Fibroblast of pulmonary artery (primary cell): ENCODE data around the gene TEKT2.

Experiments used
- DNase-seq: peaks from one replicate; pipeline ENCODE4 v3.0.0-alpha.2; 2010; ENCODE audit warnings: low read depth
- H3K4me3 ChIP-seq: replicated peaks from 2 replicates; pipeline ENCODE4 v1.5.1; 2011; ENCODE audit warnings: low read depth, mild to moderate bottlenecking, control low read depth, low read length, moderate library complexity
- TF ChIP-seq, protein P1 (sequence below): IDR thresholded peaks from 2 replicates; pipeline ENCODE4 v1.5.1; 2011; ENCODE audit warnings: mild to moderate bottlenecking, control low read depth, low read length, inconsistent platforms; ENCODE audit errors: missing control alignments

TEKT2 gene

DNA sequence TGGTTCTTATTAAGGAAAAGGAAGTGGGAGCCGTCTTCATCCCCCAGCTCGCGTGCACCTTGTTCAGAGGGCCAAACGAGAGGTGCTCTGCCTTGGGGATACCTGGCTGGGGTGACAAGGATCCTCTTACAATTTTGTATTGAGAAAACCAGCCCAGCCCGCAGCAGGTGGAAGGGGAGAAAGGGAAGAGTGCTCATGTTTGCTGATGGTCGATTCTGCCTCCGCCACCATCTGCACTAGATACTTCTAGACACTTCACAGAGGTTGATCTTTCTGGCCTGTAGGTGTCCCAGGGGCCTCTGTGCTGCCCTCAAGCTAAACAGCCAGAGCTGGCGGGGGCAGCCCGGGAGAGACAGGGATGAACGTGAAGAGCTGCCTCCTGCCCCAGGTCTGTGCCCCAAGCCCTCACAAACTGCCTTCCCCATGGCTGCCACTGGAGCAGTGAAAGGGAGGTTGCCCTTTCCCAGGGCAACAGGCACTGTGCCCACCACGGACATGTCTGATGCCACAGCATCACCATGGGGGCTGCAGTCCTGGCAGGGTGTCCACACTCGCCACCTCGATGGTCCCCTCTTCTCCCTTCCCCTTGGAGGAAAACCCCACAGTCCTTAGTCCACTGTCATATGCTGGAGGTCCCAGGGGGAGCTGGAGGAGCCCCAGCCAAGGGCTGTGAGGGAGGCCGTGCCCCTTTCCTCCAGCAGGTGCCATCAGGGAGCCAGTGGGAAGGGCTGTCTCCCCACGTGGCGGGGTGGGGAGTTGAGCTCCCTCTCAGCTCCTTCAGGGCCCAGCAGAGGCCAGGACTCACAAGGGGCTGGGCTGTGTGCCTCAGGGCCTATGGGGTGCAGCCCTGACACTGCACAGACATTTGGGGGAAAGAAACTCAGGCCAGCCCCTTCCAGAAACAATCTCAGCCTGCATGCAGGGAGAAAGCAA, 12.9 kb downstream of the TEKT2 start:
- no peak overlapping the region for H3K4me3 ChIP-seq
- TF ChIP-seq, protein P1, sequence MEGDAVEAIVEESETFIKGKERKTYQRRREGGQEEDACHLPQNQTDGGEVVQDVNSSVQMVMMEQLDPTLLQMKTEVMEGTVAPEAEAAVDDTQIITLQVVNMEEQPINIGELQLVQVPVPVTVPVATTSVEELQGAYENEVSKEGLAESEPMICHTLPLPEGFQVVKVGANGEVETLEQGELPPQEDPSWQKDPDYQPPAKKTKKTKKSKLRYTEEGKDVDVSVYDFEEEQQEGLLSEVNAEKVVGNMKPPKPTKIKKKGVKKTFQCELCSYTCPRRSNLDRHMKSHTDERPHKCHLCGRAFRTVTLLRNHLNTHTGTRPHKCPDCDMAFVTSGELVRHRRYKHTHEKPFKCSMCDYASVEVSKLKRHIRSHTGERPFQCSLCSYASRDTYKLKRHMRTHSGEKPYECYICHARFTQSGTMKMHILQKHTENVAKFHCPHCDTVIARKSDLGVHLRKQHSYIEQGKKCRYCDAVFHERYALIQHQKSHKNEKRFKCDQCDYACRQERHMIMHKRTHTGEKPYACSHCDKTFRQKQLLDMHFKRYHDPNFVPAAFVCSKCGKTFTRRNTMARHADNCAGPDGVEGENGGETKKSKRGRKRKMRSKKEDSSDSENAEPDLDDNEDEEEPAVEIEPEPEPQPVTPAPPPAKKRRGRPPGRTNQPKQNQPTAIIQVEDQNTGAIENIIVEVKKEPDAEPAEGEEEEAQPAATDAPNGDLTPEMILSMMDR, result no peak
- no peak for DNase-seq

DNA sequence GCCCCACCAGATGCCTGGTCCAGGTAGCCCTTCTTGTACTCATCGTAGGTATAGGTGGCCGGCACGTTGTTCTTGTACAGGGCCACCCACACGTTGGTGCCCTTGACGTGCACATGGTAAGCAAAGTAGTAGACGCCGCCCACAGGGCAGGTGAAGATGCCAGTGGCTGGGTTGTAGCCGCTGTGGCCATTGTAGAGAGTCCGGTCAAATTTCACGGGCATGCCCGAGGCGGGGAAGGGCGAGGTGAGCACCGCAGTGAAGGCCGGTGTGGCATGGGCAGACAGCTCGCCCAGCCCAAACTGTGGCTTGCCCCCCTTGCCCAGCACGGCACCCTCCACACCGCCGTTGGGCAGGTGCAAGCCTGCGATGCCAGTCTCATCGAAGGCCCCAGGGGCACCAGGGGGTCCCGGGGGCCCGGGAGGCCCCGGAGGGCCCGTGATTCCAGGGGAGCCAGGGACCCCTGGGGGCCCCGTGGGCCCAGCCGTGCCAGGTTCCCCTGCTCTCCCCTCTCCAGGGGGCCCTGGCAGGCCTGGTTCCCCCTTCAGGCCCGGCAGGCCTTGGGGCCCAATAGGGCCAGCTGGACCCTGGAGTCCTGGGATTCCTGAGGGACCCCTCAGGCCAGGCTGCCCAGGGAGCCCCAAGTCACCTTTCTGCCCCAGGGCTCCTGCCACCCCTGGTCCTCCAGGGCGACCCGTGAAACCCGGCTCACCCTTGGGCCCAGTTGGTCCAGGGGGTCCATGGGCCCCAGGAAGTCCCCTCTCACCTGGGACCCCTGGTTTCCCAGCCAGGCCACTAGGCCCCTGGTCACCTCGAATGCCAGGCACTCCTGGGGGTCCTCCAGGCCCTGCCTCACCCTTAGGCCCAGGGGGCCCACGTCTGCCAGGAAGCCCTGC, 14.0 kb downstream of the TEKT2 start:
- H3K4me3 ChIP-seq, result no peak overlapping the region
- TF ChIP-seq, protein P1, result no peak
- no peak for DNase-seq

DNA sequence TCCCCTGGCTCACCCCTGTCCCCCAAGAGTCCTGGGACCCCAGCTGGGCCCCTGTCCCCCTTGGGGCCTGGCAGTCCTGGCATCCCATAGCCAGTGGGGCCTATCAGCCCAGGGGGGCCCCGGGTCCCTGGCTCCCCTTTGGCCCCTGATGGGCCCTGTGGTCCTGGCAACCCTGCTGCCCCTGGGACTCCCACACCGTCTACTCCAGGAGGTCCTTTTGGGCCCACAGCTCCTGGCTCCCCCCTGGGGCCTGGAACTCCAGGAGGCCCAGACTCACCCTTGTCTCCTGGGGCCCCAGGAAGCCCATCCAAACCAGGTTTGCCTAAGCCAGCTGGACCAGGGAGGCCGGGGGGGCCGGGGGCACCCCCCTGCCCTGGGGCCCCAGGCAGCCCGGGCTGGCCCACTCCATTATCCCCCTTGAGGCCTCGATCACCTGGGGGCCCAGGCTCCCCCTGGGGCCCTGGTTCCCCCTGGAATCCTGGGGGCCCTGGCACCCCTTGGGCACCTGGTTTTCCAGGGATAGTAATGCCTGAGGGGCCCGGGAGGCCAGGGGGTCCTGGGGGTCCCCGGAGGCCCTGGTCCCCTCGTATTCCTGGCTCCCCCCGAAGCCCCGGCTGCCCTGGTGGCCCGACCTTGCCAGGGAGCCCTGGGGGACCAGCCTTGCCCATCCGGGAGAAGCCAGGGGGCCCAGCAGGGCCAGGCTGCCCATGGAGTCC, 14.9 kb downstream of the TEKT2 start:
- no peak for DNase-seq
- H3K4me3 ChIP-seq, result no peak overlapping the region
- TF ChIP-seq, protein P1, result no peak

DNA sequence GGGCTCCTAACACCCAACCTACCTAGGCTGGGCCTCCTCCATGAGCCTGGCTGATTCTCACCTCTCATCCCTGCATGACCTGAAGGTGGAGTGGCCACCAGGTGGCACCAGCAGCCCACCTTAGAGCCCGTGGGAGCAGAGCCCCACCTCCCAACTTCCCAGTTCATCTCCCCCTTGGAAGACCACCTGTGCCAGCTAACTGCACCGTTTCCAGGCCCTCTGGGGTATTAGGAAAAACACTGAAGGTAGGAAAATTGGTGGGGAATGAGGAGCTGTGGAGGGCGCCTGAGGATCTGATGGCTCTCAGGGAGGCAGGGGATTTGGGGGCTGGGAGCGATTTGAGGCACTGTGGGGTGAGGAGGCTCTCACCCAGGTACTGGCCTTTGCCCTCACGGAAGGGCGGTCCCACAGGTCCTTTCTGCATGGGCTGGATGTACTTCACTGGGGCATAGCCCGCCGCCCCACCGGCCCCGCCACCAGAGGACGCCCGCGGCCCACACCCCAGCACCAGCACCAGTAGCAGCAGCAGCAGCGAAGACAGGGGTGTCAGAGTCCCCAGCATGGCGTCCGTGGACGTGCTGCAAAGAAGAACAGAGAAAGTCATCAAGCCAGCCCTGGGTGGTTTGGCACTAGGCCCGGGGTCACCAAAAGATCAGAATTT, 15.9 kb downstream of the TEKT2 start:
- no peak overlapping the region for H3K4me3 ChIP-seq
- TF ChIP-seq, protein P1, result peak; percentile 85
- DNase-seq, result peak; percentile 80

DNA sequence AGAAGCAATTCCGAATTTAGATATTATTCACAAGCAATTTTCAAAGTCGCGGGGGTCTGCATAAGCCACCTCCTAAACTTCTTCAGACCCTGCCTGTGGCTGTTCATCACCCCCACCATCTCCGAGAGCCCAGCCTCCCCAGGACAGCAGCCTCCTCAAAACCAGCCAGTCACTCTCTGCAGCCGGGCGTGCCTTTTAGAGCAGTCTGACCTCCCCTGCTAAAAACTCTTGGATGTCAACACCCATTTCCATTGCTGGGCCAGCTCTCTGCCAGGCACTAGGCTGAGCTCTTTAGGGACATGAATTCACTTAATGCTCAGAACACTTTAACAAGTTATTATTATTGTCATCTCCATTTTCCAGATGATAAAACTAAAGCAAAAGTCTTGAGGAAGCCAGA, 16.5 kb downstream of the TEKT2 start:
- DNase-seq, result no peak
- TF ChIP-seq, protein P1, result no peak
- no peak overlapping the region for H3K4me3 ChIP-seq

DNA sequence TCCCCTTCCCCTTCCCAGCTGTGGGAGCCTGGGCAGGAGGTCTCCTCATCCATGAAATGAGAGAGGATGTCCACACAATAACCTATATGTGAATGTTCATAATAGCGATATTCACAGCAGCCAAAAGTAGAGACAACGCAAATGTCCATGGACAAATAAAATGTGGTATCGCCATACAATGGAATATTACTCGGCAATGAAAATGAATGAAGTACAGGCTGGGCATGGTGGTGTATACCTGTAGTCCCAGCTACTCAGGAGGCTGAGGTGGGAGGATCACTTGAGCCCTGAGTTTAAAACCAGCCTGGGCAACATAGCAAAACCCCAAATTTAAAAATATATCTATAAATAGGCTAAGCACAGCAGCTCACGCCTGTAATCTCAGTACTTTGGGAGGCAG, 17.7 kb downstream of the TEKT2 start:
- no peak for DNase-seq
- TF ChIP-seq, protein P1, result no peak
- no peak overlapping the region for H3K4me3 ChIP-seq
